ENCODE results near the gene KLHL8.

The KLHL8 gene

DNA sequence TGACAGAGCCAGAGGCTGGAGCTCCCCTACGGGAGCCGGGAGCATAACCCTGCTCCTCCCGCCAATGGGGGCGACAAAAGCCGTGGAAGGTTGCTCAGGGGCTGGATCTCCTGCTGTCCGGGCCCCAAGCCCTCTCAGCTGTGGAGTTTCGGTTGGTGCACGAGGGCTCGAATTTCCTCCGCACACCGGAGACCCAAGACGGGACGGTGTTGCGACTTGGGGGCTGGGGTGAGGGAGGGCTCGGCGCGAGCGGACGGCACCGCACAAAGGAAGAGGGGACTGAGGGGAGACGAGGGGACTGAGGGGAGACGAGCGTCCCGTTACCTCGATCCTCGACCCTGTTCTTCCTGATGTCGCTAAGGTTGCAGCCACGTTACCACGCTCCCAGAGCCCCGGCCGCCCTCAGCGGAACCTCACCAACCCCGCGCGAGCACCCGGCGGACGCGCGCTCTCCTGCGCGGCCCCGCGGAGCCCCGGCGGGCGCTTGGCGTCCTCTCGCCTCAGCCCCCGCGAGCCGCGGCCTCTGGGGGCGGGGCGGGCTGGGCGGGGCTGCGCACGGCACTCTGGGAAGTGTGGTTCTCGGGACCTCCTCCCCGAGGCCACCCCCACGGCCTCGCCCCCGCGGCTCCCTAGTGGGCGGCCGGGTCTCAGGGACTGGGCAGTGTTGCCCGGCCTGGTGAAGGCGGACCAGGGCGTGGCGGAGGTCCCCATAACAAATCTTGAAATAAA is at the start of gene KLHL8:
TSS of gene KLHL8 (minus strand) at position 525 of the 729 bp plus-strand sequence. CDS start 25,079 bp downstream, outside the sequence.
- DNase-seq = peak; percentile 87

- DNase-seq = no peak
Observed at GRCh38 chr4:87270144-87270543, 49.7 kb upstream of the KLHL8 start.

DNA sequence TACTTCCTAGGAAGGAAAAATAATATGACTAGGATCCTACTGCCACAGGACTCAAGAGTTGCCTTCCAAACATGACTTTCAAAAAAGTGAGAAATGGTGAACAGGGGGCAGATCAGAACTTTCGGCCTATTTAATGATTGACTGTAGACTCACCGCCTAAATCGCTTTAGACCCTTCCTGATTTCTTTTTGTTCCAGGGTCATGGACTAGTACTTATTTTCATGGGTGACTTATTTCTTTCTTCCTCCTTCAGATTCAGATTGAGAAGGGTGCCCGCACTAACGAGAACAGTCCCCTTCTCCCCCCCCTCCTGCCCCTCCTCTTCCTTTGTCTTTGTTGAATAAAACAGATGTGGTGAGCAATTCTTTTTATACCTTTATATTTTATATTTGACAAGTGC is 48.0 kb upstream of the KLHL8 start:
- DNase-seq = no peak

GRCh38 chr4:87266986-87267385 is 46.6 kb upstream of the KLHL8 start:
- DNase-seq = no peak

DNA sequence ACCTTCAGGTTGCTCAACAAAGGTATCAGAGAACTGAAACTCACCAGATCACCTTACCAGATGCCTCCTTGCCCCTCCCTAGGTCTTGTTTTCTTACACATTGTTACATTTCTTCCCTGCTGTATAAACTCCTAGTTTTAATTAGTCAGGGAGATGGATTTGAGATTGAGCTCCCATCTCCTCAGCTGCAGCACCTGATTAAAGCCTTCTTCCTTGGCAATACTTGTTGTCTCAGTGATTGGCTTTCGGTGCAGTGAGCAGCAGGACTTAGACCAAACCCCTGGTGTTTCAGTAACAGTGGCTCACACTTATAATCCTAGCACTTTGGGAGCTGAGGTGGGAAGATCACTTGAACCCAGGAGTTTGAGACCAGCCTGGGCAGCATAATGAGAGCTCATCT is 42.5 kb upstream of the KLHL8 start:
- no peak for DNase-seq

GRCh38 chr4:87260477-87260876 is 40.1 kb upstream of the KLHL8 start:
- DNase-seq = no peak

GRCh38 chr4:87258677-87259076 is 38.3 kb upstream of the KLHL8 start:
- DNase-seq = no peak

DNA sequence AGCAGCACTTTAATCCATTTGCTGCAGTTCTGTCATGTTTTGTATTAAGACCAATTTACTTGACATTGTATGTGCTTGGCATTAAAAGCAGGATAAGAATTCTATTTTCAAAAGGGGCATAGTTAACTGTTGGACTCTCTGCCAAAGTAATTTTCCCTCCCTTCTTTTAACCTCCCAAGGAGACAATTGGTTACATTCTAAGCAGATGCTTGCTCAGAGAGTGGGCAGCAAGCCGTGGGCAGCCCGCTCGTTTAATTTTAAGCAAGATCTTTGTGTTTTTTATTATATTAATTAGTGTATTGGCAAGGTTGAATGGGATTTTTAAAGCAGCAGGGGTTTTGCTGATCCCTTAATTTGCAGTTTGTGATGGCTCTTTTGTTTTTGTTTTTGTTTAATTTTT is 37.1 kb upstream of the KLHL8 start:
- DNase-seq = no peak

- no peak for DNase-seq
Observed at GRCh38 chr4:87255755-87256154, 35.3 kb upstream of the KLHL8 start.

DNA sequence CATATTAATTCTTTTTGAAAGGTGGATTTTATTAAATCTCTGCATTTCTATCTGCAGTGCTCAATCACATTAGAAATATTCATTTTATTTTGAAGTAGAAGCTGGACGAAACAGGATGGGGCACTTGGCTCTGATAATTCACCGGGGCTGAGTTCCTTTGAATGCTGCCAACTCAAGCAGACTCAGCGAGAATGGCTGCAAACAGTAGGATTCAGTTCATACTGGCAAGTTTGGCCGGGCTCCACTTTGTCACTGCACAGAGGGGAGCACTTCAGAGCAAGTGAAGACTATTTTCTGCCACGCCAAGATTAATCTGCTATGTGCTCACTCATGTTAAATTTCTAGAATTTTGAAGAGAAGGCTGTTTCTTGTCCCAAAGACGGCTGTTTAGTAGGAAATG is 30.7 kb upstream of the KLHL8 start:
- no peak for DNase-seq

DNA sequence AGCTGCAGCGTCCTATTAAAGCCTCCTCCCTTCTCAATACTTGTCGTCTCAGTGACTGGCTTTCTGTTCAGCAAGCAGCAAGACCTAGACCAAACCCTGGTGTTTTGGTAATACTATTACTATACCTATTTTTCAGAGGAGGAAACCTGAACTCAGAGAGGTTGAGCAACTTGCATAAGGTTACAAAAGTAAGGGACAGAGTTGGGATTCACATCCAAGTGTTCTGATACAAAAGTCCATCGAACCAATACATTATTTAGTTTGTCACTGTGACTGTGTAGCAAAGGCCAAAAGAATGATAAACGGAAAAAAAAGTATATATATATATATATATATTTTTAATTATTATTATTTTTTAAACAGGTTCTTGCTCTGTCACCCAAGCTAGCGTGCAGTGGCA is 29.9 kb upstream of the KLHL8 start:
- no peak for DNase-seq

DNA sequence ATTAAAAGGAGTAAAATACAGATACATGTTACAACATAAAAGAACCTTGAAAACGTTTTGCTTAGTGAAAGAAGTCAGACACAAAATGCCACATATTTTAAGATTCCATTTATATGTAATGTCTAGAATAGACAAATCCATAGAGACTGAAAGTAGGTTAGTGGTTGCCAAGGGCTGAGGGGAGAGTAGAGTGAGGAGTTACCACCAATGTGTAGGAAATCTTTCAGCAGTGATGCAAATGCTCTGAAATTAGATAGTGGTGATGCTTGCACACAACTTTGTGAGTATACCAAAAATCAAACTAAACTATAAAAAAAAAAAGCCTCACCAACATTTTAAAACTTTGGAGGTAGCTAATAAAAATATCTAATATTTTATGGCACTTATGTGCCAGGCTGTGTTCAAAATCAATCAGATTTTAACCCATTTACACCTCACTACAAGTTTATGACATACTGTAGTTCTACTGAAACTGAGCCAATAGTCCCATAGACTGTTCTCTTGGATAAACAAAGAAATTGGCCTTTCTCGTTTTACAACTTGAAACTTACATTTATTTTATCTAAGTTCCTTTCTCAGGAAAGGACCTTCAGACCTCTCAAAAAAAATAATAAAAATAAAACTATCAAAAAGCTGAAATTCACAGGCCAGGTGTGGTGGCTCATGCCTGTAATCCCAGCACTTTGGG is 29.1 kb upstream of the KLHL8 start:
- no peak for DNase-seq

GRCh38 chr4:87243426-87244053 is 23.1 kb upstream of the KLHL8 start:
- DNase-seq = no peak

DNA sequence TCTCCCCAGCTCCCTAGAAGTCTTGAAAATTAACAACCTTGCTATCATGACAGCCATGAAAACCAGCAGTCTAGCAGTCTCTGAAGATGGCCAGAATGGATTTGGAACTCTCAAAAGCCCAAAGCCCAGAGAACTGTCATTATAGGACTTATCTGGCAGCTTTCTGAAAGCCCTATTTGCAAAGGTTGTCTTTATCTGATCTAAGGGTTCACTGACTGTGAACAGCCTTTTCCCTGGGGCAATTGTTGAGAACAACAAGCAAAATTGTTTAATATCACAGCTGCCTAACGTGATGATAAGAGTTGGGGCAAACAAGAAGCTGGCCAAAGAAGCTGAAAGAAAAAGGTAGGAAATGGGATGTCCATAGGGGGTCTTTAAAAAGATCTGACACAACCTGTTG is 20.9 kb upstream of the KLHL8 start:
- DNase-seq = no peak

DNA sequence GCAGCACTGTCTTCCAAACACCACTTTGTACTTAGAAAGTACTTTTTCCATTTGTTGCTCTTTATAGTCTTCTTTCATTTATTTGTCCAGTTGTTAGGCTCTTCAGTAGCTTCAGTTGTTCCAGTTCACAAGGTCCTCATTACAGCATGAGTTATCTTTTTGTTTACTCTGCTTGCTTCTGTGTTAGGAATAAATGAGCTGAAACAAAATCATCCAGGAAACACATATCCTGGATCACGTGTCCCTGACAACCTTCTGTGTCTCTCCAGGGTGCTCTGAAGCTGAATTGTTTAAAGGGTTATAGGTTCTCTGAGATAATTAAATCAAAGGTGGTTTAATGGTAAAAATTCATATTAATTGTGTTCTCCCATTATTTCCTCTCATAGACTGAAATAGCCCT is 19.9 kb upstream of the KLHL8 start:
- DNase-seq = no peak

DNA sequence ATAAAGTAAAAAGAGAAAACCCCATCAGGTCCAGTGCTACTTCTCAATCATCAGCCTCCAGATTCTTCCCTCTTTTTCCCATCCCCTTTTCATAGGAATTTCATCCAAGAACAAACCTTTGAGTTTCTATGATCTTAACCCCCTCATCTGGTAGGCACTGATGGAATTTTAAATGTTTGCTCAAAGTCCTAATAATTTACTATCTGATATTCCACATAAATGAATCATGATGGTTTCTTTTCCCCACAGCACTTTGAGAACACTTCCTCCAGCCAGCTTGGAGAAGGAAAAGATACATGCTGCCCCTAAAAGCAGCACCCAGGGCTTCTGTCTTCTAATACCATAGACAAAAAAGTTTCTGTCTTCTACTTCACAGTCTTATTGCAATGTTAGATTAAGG is 19.4 kb upstream of the KLHL8 start:
- DNase-seq = no peak

DNA sequence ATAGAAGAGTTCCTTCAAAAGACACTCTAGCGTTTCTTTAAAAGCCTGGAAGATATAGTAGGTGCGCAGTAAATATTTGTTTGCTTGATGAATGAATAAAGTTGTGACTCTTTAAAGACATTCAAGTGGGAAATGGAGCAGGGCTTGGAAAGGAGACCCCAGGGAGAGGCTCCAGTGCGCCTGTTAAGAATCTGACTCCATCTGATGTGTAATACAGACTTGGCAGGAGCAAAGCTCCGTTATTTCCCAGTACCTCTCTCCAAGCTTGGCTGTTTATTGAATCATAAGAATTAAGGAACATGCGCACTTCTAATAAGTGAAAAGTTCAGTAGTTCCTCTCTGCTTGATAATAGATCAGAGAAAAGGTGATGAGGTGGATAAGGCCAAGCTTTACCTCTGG is 18.8 kb upstream of the KLHL8 start:
- no peak for DNase-seq

- no peak for DNase-seq
Observed at GRCh38 chr4:87236861-87237260, 16.4 kb upstream of the KLHL8 start.

GRCh38 chr4:87235020-87235671 is 14.7 kb upstream of the KLHL8 start:
- no peak for DNase-seq

DNA sequence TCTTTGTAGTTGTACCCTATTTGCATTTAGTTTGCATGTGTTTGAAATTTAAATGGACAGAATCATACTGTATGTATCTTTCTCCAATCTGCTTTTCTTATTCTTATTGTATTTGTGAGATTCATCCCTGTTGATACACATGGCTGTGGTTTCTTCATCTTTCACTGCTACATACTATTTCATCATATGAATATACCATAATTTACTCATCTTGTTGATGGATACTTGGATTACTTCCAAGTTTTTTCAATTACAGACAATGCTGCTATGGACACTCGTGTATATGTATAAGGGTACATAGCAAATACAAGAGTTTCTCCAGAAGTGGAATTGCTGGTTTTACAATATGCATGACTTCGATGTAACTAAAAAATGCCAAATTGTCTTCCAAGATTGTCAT is 11.8 kb upstream of the KLHL8 start:
- DNase-seq = no peak

DNA sequence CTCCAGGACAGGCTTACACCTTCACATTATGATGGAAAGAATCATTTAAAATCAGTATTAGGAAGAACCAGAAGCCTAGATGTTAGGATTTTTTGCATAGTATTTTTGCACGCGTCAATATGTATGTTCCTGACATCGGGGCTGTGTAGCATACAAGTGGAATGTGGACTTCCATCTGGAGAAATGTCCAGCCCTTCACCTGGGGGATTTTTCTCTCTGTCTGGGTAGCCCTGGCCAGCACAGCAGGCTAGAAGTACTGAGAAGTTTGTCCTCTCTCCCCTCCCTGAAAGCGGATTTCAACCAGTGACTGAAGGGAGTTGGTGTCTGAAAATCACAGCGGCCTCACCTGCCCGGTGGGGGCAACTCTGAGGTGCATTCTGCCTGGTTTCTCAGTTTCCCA is 10.4 kb upstream of the KLHL8 start:
- no peak for DNase-seq

GRCh38 chr4:87229979-87230378 is 9.6 kb upstream of the KLHL8 start:
- no peak for DNase-seq

DNA sequence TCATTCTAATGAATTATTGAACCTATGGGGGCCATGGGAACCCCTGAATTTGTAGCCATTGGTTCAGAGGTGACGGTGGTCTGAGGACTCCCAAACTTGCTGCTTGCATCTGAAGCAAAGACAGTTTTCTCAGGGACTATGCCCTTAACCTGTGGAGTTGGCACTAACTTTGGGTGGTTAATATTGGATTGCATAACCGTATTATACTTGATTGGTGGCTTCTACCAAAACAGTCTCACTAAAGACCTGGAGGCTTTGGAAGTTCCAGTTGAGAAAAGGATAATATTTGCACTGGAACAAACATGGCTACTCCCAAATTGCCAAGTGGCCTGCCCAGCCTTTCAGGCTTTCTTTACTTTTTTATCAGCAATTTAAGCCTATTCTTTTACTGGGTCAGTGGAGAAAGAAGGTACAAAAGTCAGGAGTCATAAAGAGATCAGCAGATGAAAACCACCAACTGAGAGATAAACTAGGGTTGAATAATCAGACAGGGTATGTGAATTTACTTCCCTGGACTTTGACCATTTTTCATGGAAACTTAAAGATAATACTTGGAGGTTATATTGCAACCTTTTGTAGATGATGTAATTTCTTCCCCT is 7.9 kb upstream of the KLHL8 start:
- DNase-seq = no peak
